Hepatocyte (in vitro differentiated cells): ENCODE results near the gene MACROD2. TPM values are rescaled to one million over a fixed set of nuclear protein-coding genes. Genes with fewer than 3 reads are reported as not detected.

ENCODE experiments used
- DNase-seq: peaks from one replicate; pipeline ENCODE4 v3.0.0-alpha.2; 2016; ENCODE audit warnings: low spot score
- H2AFZ ChIP-seq: fragments of 200-600 bp; sonication (generic); 2 replicates; pipeline ENCODE4 v1.6.0; 2016; ENCODE audit warnings: antibody characterized with exemption, mild to moderate bottlenecking
- H3K27ac ChIP-seq: fragments of 200-600 bp; sonication (generic); 2 replicates; pipeline ENCODE4 v1.5.1; 2016; ENCODE audit warnings: mild to moderate bottlenecking
- H3K27me3 ChIP-seq: fragments of 200-600 bp; sonication (generic); 2 replicates; pipeline ENCODE4 v1.6.1; 2016
- H3K36me3 ChIP-seq: fragments of 200-600 bp; sonication (generic); replicated peaks from 2 replicates; pipeline ENCODE4 v1.5.1; 2016; ENCODE audit warnings: low read depth; ENCODE audit not compliant: insufficient read depth
- H3K4me1 ChIP-seq: fragments of 200-600 bp; sonication (generic); 2 replicates; pipeline ENCODE4 v1.5.1; 2016; ENCODE audit warnings: mild to moderate bottlenecking, moderate library complexity; ENCODE audit not compliant: insufficient read depth
- H3K4me2 ChIP-seq: fragments of 200-600 bp; sonication (generic); 2 replicates; pipeline ENCODE4 v1.6.0; 2016
- H3K4me3 ChIP-seq: fragments of 200-600 bp; sonication (generic); 2 replicates; pipeline ENCODE4 v1.5.1; 2016; ENCODE audit warnings: mild to moderate bottlenecking
- H3K79me2 ChIP-seq: fragments of 200-600 bp; sonication (generic); 2 replicates; pipeline ENCODE4 v1.6.0; 2017; ENCODE audit warnings: mild to moderate bottlenecking
- H3K9me2 ChIP-seq: fragments of 200-600 bp; sonication (generic); replicated peaks from 2 replicates; pipeline ENCODE4 v1.6.0; 2017; ENCODE audit warnings: mild to moderate bottlenecking; ENCODE audit not compliant: insufficient read depth
- H3K9me3 ChIP-seq: fragments of 200-600 bp; sonication (generic); 2 replicates; pipeline ENCODE4 v1.5.1; 2016; ENCODE audit warnings: low read depth, mild to moderate bottlenecking
- H4K20me1 ChIP-seq: fragments of 200-600 bp; sonication (generic); 2 replicates; pipeline ENCODE4 v1.6.0; 2016; ENCODE audit warnings: mild to moderate bottlenecking; ENCODE audit not compliant: insufficient read depth, poor library complexity, severe bottlenecking
- EZH2 ChIP-seq: fragments of 200-600 bp; sonication (generic); IDR thresholded peaks from 2 replicates; pipeline ENCODE4 v1.6.1; 2016; ENCODE audit warnings: antibody characterized with exemption, mild to moderate bottlenecking, borderline replicate concordance
- EZH2phosphoT487 ChIP-seq: fragments of 200-600 bp; sonication (generic); IDR thresholded peaks from one replicate; pipeline ENCODE4 v1.6.1; 2018; ENCODE audit warnings: antibody characterized with exemption, mild to moderate bottlenecking, low read depth, moderate library complexity; ENCODE audit not compliant: unreplicated experiment, severe bottlenecking
- WGBS: methylation state at CpG from one replicate; pipeline ENCODE4 v1.1.6; 2016; ENCODE audit warnings: low lambda C conversion rate; ENCODE audit errors: missing lambda C conversion rate; 5-methylcytosine and 5-hydroxymethylcytosine counted together
- polyA plus RNA-seq: library from polyadenylated mRNA; unstranded; fragments of >200 nt; fragmentation: Nextera tagmentation; extraction: Ambion mirVana; gene quantifications from 2 replicates; pipeline ENCODE4 v1.2.1, GENCODE V29; 2016
- total RNA-seq: library from RNA; depleted of rRNA; stranded (reverse); fragments of >200 nt; gene quantifications from 2 replicates; pipeline ENCODE4 v1.2.3, GENCODE V29; 2014
- TF ChIP-seq, protein P1 (sequence below): fragments of 200-600 bp; sonication (generic); IDR thresholded peaks from 2 replicates; pipeline ENCODE4 v1.5.1; 2016; ENCODE audit warnings: antibody characterized with exemption, mild to moderate bottlenecking; ENCODE audit not compliant: poor library complexity

MACROD2 gene
- total and polyA plus RNA-seq, 2 experiments from 2014 or later = 2.4 to 3.1 TPM

GRCh38 chr20:14637441-14637840 is 642.1 kb downstream of the MACROD2 start:
- no peaks in the 10 kb centered on the region for H4K20me1 ChIP-seq
- WGBS = 90% methylated on average over 4 of the region's 4 CpGs
- no peak overlapping the region for H3K4me3 ChIP-seq
- H3K4me1 ChIP-seq = no peaks in the 10 kb centered on the region
- H3K27me3 ChIP-seq = no peaks in the 10 kb centered on the region
- no peak for DNase-seq
- no peaks in the 10 kb centered on the region for H3K9me2 ChIP-seq
- no peaks in the 10 kb centered on the region for H3K36me3 ChIP-seq
- H3K79me2 ChIP-seq = no peaks in the 10 kb centered on the region
- H3K9me3 ChIP-seq = peaks cover 8% of the 10 kb centered on the region
- TF ChIP-seq, protein P1, sequence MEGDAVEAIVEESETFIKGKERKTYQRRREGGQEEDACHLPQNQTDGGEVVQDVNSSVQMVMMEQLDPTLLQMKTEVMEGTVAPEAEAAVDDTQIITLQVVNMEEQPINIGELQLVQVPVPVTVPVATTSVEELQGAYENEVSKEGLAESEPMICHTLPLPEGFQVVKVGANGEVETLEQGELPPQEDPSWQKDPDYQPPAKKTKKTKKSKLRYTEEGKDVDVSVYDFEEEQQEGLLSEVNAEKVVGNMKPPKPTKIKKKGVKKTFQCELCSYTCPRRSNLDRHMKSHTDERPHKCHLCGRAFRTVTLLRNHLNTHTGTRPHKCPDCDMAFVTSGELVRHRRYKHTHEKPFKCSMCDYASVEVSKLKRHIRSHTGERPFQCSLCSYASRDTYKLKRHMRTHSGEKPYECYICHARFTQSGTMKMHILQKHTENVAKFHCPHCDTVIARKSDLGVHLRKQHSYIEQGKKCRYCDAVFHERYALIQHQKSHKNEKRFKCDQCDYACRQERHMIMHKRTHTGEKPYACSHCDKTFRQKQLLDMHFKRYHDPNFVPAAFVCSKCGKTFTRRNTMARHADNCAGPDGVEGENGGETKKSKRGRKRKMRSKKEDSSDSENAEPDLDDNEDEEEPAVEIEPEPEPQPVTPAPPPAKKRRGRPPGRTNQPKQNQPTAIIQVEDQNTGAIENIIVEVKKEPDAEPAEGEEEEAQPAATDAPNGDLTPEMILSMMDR = no peak
- no peak for TF ChIP-seq EZH2phosphoT487
- TF ChIP-seq EZH2 = no peak
- H2AFZ ChIP-seq = no peak overlapping the region
- no peak overlapping the region for H3K27ac ChIP-seq
- H3K4me2 ChIP-seq = no peak overlapping the region

DNA sequence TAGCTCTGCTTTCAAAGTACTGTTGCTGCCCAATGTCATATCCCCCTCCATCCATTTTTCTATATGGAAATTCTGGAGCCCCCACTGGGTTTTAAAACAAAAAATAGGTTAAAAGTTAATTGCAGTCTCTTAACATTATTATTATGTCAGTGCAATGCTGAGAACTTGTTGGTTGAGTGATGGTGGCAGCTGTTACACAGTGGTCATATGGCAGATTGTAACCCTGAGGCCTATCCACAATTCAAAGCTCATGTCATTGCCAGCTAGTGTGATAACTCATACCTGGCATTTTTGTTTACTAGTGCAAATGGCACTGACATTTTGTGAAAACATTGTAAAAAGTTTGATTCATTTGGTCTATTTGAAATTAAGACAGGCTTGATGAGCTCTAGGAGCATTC is 647.8 kb downstream of the MACROD2 start:
- no peaks in the 10 kb centered on the region for H3K27me3 ChIP-seq
- no peaks in the 10 kb centered on the region for H3K9me2 ChIP-seq
- TF ChIP-seq EZH2 (no peak), EZH2phosphoT487 (no peak)
- TF ChIP-seq, protein P1 = no peak
- no peak overlapping the region for H3K4me2 ChIP-seq
- H3K79me2 ChIP-seq = no peaks in the 10 kb centered on the region
- no peaks in the 10 kb centered on the region for H3K36me3 ChIP-seq
- H3K27ac ChIP-seq = no peak overlapping the region
- H2AFZ ChIP-seq = no peak overlapping the region
- H4K20me1 ChIP-seq = no peaks in the 10 kb centered on the region
- no peak for DNase-seq
- no peaks in the 10 kb centered on the region for H3K4me1 ChIP-seq
- H3K9me3 ChIP-seq = peaks cover 8% of the 10 kb centered on the region
- no peak overlapping the region for H3K4me3 ChIP-seq

DNA sequence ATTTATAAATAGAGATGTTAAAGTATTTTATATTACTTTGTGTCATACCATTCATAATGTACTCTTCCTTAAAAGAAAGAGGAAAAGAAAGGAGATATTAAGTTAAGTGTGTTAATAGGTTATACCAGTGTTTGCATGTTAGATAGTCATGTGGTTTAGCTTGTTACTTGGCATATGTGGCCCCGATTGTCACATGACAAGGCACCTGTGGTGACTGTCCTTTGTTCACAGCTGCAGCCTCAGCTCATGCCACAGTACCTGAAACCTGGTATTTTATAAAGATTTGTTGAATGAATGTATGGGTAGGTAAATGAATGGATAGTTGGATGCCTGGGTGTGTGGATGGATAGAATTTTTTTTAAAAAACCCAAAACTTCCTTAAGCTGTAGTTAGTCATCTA is 648.2 kb downstream of the MACROD2 start:
- Histone ChIP-seq H2AFZ (no peak overlapping the region), H3K9me2 (no peaks in the 10 kb centered on the region), H3K4me2 (no peak overlapping the region), H3K79me2 (no peaks in the 10 kb centered on the region), H3K36me3 (no peaks in the 10 kb centered on the region), H3K9me3 (peaks cover 8% of the 10 kb centered on the region), H3K4me3 (no peak overlapping the region), H3K27ac (no peak overlapping the region), H4K20me1 (no peaks in the 10 kb centered on the region), H3K4me1 (no peaks in the 10 kb centered on the region), H3K27me3 (no peaks in the 10 kb centered on the region)
- no peak for TF ChIP-seq EZH2
- TF ChIP-seq, protein P1 = no peak
- TF ChIP-seq EZH2phosphoT487 = no peak
- WGBS = 94% methylated on average over 1 of the region's 1 CpG
- DNase-seq = no peak
